Subcutaneous abdominal adipose tissue (tissue), 5 donors: Measurements from ENCODE around the gene TAF3.

Experiments
- H3K27ac ChIP-seq: one replicate; pipeline ENCODE4 v1.7.0; 2013; ENCODE audit warnings: low read depth, mild to moderate bottlenecking, inconsistent platforms, low read length, moderate library complexity
- H3K27me3 ChIP-seq, 5 donors: one replicate each; pipeline ENCODE4 v1.7.0; 2013; ENCODE audit warnings: low read length in 5 of 5, inconsistent platforms in 1 of 5; ENCODE audit not compliant: control insufficient read depth in 5 of 5, insufficient read depth in 4 of 5
- H3K36me3 ChIP-seq, 5 donors: one replicate each; pipeline ENCODE4 v1.7.0; 2013; ENCODE audit warnings: low read length in 5 of 5; ENCODE audit not compliant: control insufficient read depth in 5 of 5, insufficient read depth in 5 of 5
- H3K4me1 ChIP-seq, 5 donors: one replicate each; pipeline ENCODE4 v1.7.0; 2013; ENCODE audit warnings: low read length in 5 of 5, mild to moderate bottlenecking in 3 of 5, moderate library complexity in 1 of 5; ENCODE audit not compliant: control insufficient read depth in 5 of 5, insufficient read depth in 5 of 5
- H3K4me3 ChIP-seq, 5 donors: one replicate each; pipeline ENCODE4 v1.7.0; 2013; ENCODE audit warnings: low read length in 5 of 5, low read depth in 1 of 5
- H3K9ac ChIP-seq, 5 donors: one replicate each; pipeline ENCODE4 v1.7.0; 2013; ENCODE audit warnings: low read length in 5 of 5, mild to moderate bottlenecking in 4 of 5, moderate library complexity in 3 of 5
- H3K9me3 ChIP-seq, 5 donors: one replicate each; pipeline ENCODE4 v1.7.0; 2013; ENCODE audit warnings: low read length in 5 of 5; ENCODE audit not compliant: control insufficient read depth in 5 of 5
- donor health status: healthy.
- donor health status: healthy.
- donor health status: healthy.
- donor health status: healthy.
- donor health status: healthy.

TAF3 gene

GRCh38 chr10:7972367-7972766, 154.1 kb downstream of the TAF3 start:
- Histone ChIP-seq H3K4me3 (no peak overlapping the region), H3K36me3 (peaks cover 0 to 2% (median 0%) of the 10 kb centered on the region in 5 donors), H3K4me1 (peaks cover 0 to 11% (median 0%) of the 10 kb centered on the region in 5 donors), H3K27ac (no peak overlapping the region), H3K27me3 (no peaks in the 10 kb centered on the region), H3K9me3 (no peaks in the 10 kb centered on the region), H3K9ac (no peak overlapping the region)

DNA sequence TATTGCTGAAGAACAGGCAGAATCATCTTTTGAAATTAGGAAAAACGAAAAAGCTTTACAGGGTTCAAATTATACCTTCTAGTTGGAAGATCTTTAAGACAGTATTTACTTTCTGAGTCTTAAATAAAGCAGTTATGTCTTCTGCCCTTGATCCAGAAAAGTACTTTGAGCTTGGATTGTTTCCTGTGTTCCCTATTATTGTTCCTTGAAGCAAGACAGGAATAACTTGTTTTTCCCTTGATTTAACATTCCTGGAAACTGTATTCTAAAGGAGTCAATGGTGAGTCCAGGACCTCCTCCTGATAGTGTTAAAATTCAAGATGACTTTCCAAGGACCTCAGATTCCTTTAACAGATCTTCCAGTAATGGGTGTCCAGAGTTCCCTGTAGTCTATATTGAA, 161.9 kb downstream of the TAF3 start:
- no peaks in the 10 kb centered on the region for H3K4me1 ChIP-seq
- H3K27me3 ChIP-seq = no peaks in the 10 kb centered on the region
- H3K9me3 ChIP-seq = no peaks in the 10 kb centered on the region
- H3K27ac ChIP-seq = no peak overlapping the region
- H3K4me3 ChIP-seq = no peak overlapping the region
- peaks cover 4 to 28% (median 12%) of the 10 kb centered on the region in 5 donors for H3K36me3 ChIP-seq
- no peak overlapping the region for H3K9ac ChIP-seq

DNA sequence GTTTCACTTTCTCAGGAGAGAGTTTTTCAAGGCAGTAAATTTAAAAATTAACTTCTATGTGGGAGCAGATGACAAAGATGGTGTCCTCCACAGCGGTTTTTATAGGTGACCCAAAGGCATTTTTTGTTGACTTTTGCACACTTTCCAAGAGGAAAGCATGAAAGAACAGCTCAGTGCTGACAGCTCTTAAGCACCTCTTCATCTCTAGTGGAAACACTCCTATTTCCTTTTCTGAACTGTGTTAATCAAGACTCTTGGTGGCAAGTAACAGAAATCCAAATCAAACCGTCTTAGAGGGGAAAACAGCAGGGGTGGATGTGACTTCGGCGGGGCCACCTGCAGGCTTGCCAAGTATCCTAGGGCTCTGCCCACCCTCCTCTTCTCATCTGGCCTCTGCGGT, 164.4 kb downstream of the TAF3 start:
- Histone ChIP-seq H3K9ac (no peak overlapping the region), H3K27ac (no peak overlapping the region)

GRCh38 chr10:7984325-7984724, 166.0 kb downstream of the TAF3 start:
- H3K27me3 ChIP-seq = no peaks in the 10 kb centered on the region
- H3K36me3 ChIP-seq = peaks cover 0 to 17% (median 9%) of the 10 kb centered on the region in 5 donors
- H3K27ac ChIP-seq = no peak overlapping the region
- no peaks in the 10 kb centered on the region for H3K9me3 ChIP-seq
- no peaks in the 10 kb centered on the region for H3K4me1 ChIP-seq
- no peak overlapping the region for H3K4me3 ChIP-seq
- no peak overlapping the region for H3K9ac ChIP-seq

More for the DNA sequence above, 164.4 kb downstream of the TAF3 start:
- H3K36me3 ChIP-seq = peaks cover 4 to 25% (median 7%) of the 10 kb centered on the region in 5 donors
- no peaks in the 10 kb centered on the region for H3K9me3 ChIP-seq
- H3K4me1 ChIP-seq = no peaks in the 10 kb centered on the region
- no peak overlapping the region for H3K4me3 ChIP-seq
- H3K27me3 ChIP-seq = no peaks in the 10 kb centered on the region

- Histone ChIP-seq H3K9me3 (no peaks in the 10 kb centered on the region), H3K36me3 (peaks cover 0 to 17% (median 9%) of the 10 kb centered on the region in 5 donors), H3K4me1 (no peaks in the 10 kb centered on the region), H3K27ac (no peak overlapping the region), H3K4me3 (no peak overlapping the region), H3K27me3 (no peaks in the 10 kb centered on the region), H3K9ac (no peak overlapping the region)
Observed at GRCh38 chr10:7984896-7985295, 166.6 kb downstream of the TAF3 start.

DNA sequence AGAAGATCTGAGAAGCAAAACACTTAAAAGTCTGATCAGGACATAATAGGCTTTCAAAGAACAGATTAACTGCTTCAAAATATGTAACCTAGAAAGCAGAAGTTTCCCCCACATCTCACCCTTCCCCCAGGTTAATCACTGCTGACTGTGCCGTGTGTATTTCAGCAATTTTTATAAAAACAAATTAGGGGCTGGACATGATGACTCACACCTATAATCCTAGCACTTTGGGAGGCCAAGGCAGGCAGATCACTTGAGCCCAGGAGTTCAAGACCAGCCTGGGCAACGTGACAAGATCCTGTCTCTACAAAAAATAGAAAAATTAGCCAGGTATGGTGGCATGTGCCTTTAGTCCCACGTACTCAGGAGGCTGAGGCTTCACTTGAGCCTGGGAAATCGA, 168.5 kb downstream of the TAF3 start:
- no peak overlapping the region for H3K4me3 ChIP-seq
- H3K27me3 ChIP-seq = no peaks in the 10 kb centered on the region
- H3K27ac ChIP-seq = no peak overlapping the region
- peaks cover 0 to 11% (median 0%) of the 10 kb centered on the region in 5 donors for H3K36me3 ChIP-seq
- no peaks in the 10 kb centered on the region for H3K4me1 ChIP-seq
- H3K9me3 ChIP-seq = no peaks in the 10 kb centered on the region
- no peak overlapping the region for H3K9ac ChIP-seq

- Histone ChIP-seq H3K4me3 (no peak overlapping the region), H3K27me3 (no peaks in the 10 kb centered on the region), H3K36me3 (peaks cover 0 to 6% (median 0%) of the 10 kb centered on the region in 5 donors), H3K4me1 (no peaks in the 10 kb centered on the region), H3K27ac (no peak overlapping the region), H3K9ac (no peak overlapping the region), H3K9me3 (no peaks in the 10 kb centered on the region)
Observed at GRCh38 chr10:7988989-7989388, 170.7 kb downstream of the TAF3 start.

DNA sequence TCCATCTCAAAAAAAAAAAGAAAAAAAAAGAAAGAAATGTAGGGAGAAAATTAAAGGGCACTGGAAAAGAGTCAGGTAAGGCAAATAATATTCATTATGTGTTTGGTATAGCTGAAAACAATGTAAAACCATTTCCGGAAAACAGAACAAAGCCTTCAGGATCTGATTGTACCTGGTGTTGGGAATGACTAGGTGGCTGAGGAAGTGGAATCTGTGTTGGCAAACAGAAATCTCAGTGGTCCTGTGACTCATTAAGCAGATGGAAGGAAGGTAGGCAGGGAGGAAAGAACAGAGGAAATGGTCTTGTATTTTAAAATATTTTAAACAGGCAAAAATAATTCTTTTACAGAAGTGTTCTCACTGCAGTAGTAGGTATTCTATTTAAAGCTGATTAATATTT, 180.5 kb downstream of the TAF3 start:
- Histone ChIP-seq H3K9me3 (peaks cover 3 to 10% (median 6%) of the 10 kb centered on the region in 5 donors), H3K36me3 (peaks cover 0 to 3% (median 0%) of the 10 kb centered on the region in 5 donors), H3K27ac (no peak overlapping the region), H3K27me3 (no peaks in the 10 kb centered on the region), H3K9ac (no peak overlapping the region), H3K4me1 (no peaks in the 10 kb centered on the region), H3K4me3 (no peak overlapping the region)

- H3K27me3 ChIP-seq = no peaks in the 10 kb centered on the region
- H3K27ac ChIP-seq = no peak overlapping the region
- H3K9ac ChIP-seq = no peak overlapping the region
- H3K4me1 ChIP-seq = no peaks in the 10 kb centered on the region
- H3K36me3 ChIP-seq = peaks cover 2 to 9% (median 4%) of the 10 kb centered on the region in 5 donors
- peaks cover 3 to 12% (median 9%) of the 10 kb centered on the region in 5 donors for H3K9me3 ChIP-seq
- H3K4me3 ChIP-seq = no peak overlapping the region
Observed at GRCh38 chr10:8004469-8005000, 186.2 kb downstream of the TAF3 start.

DNA sequence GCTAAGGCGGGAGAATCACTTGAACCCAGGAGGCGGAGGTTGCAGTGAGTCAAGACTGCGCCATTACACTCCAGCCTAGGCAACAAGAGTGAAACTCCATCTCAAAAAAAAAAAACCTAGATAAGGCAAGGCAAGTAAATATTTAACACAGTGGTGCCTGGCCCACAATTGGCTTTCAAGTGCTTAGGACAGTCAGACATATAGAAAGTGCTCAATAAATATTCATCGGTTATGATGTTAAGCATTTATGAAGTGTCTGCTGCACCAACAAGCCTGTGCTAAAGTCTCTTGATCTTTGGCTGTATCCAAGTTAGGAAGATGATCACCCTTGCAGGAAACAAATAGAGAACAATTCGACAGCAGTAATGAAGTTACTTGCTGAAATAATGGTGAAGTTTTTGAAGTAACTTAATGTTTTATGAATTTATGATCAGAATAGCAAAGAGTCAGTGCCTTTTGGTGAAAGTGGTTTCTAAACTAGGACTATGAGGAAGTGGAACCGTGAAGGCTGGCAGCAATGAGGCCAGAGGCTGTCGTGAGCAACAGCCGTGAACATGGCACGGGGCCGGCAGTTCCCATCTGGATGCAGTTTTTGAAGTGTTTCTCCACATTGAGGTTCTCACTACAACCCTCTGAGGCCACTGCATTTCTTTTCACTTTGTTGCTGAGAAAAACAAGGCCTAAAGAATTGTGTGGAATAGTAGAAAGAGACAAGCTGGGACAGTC, 188.1 kb downstream of the TAF3 start:
- H3K9ac ChIP-seq = no peak overlapping the region
- no peak overlapping the region for H3K27ac ChIP-seq
- peaks cover 3 to 12% (median 9%) of the 10 kb centered on the region in 5 donors for H3K9me3 ChIP-seq
- H3K4me3 ChIP-seq = no peak overlapping the region
- no peaks in the 10 kb centered on the region for H3K27me3 ChIP-seq
- H3K4me1 ChIP-seq = no peaks in the 10 kb centered on the region
- peaks cover 7 to 27% (median 13%) of the 10 kb centered on the region in 5 donors for H3K36me3 ChIP-seq
